CD14-positive monocyte (primary cell): ENCODE measurements around the gene NDST3. TPM values are rescaled to one million over a fixed set of nuclear protein-coding genes. Genes with fewer than 3 reads are reported as not detected.
"Not testable (repeated sequence)": the region's sequence is repeated elsewhere in the genome, so short reads cannot be mapped to it uniquely, and the experiment has no call there.

Experiments used
- DNase-seq, 3 donors: peaks; one replicate each; pipeline ENCODE4 v3.0.0-alpha.2; 2011 to 2022
- H2AFZ ChIP-seq: 2 replicates; pipeline ENCODE4 v1.6.0; 2012; ENCODE audit warnings: mild to moderate bottlenecking, low read depth, low read length, inconsistent platforms; ENCODE audit not compliant: insufficient read depth, poor library complexity, severe bottlenecking
- H3K27ac ChIP-seq, 2 donors: 1 replicate in 1 of 2; 2 replicates in 1 of 2; pipeline ENCODE4 v1.5.1; 2012 to 2013; ENCODE audit warnings: low read length in 2 of 2, control low read depth in 1 of 2, inconsistent platforms in 1 of 2, low read depth in 1 of 2, mild to moderate bottlenecking in 1 of 2
- H3K27me3 ChIP-seq, 2 donors: one replicate each; pipeline versions ENCODE4 v1.6.0 to v1.6.1; 2011 to 2013; ENCODE audit warnings: low read length in 2 of 2; ENCODE audit not compliant: control insufficient read depth in 2 of 2, insufficient read depth in 2 of 2
- H3K36me3 ChIP-seq, 2 donors: replicated peaks in 1 of 2; 1 replicate in 1 of 2; 2 replicates in 1 of 2; pipeline versions ENCODE4 v1.5.1 to v1.6.1; 2012 to 2013; ENCODE audit warnings: low read length in 2 of 2, control low read depth in 1 of 2, inconsistent platforms in 1 of 2, mild to moderate bottlenecking in 1 of 2; ENCODE audit not compliant: insufficient read depth in 2 of 2, control insufficient read depth in 1 of 2
- H3K4me1 ChIP-seq, 2 donors: 1 replicate in 1 of 2; 2 replicates in 1 of 2; pipeline versions ENCODE4 v1.5.1 to v1.6.1; 2012 to 2013; ENCODE audit warnings: low read length in 2 of 2, control low read depth in 1 of 2, inconsistent platforms in 1 of 2, mild to moderate bottlenecking in 1 of 2, moderate library complexity in 1 of 2; ENCODE audit not compliant: insufficient read depth in 2 of 2, control insufficient read depth in 1 of 2
- H3K4me2 ChIP-seq: replicated peaks from 2 replicates; pipeline ENCODE3; 2012; ENCODE audit warnings: low read length, moderate library complexity, mild to moderate bottlenecking; ENCODE audit not compliant: poor library complexity, severe bottlenecking; ENCODE audit errors: extremely low read depth
- H3K4me3 ChIP-seq, 3 experiments: fragments of 200-600 bp in 1 of 3; sonication (generic) in 1 of 3; replicated peaks in 1 of 3; 1 replicate in 2 of 3; 2 replicates in 1 of 3; pipeline ENCODE4 v1.5.1; 2011 to 2013; ENCODE audit warnings: low read length in 3 of 3, mild to moderate bottlenecking in 3 of 3, control low read depth in 2 of 3, low read depth in 2 of 3, inconsistent platforms in 1 of 3, moderate library complexity in 1 of 3
- H3K79me2 ChIP-seq: 2 replicates; pipeline ENCODE4 v1.6.0; 2012; ENCODE audit warnings: mild to moderate bottlenecking, control low read depth, inconsistent platforms, low read length, moderate library complexity; ENCODE audit not compliant: insufficient read depth
- H3K9ac ChIP-seq: 2 replicates; pipeline ENCODE4 v1.6.0; 2017; ENCODE audit warnings: low read length, mild to moderate bottlenecking; ENCODE audit not compliant: insufficient read depth, poor library complexity, severe bottlenecking
- H3K9me3 ChIP-seq, 2 donors: replicated peaks in 1 of 2; 1 replicate in 1 of 2; 2 replicates in 1 of 2; pipeline versions ENCODE4 v1.5.1 to v1.6.1; 2012 to 2013; ENCODE audit warnings: low read length in 2 of 2, control low read depth in 1 of 2; ENCODE audit not compliant: control insufficient read depth in 1 of 2, insufficient read depth in 1 of 2
- H4K20me1 ChIP-seq: 2 replicates; pipeline ENCODE4 v1.6.0; 2012; ENCODE audit warnings: mild to moderate bottlenecking, low read length, control low read depth, moderate library complexity; ENCODE audit not compliant: insufficient read depth
- H3K27ac Mint-ChIP-seq, 7 donors: one replicate each; pipeline ENCODE4 v1.8.0; 2020; ENCODE audit warnings: mild to moderate bottlenecking in 7 of 7, mixed read lengths in 7 of 7, moderate library complexity in 6 of 7, inconsistent platforms in 2 of 7
- H3K27me3 Mint-ChIP-seq, 3 donors: one replicate each; pipeline ENCODE4 v1.8.0; 2021 to 2022; ENCODE audit warnings: low read depth in 3 of 3, mild to moderate bottlenecking in 3 of 3, mixed read lengths in 3 of 3, moderate library complexity in 3 of 3, inconsistent platforms in 1 of 3
- H3K36me3 Mint-ChIP-seq, 2 donors: one replicate each; pipeline ENCODE4 v1.8.0; 2020; ENCODE audit warnings: mixed read lengths in 2 of 2, inconsistent platforms in 1 of 2, mild to moderate bottlenecking in 1 of 2
- H3K4me1 Mint-ChIP-seq: one replicate; pipeline ENCODE4 v1.8.0; 2020; ENCODE audit warnings: mild to moderate bottlenecking, mixed read lengths
- H3K4me3 Mint-ChIP-seq, 2 donors: one replicate each; pipeline ENCODE4 v1.8.0; 2020; ENCODE audit warnings: mild to moderate bottlenecking in 2 of 2, mixed read lengths in 2 of 2, moderate library complexity in 1 of 2
- H3K9me3 Mint-ChIP-seq, 7 donors: one replicate each; pipeline ENCODE4 v1.8.0; 2020 to 2022; ENCODE audit warnings: mixed read lengths in 7 of 7, mild to moderate bottlenecking in 6 of 7, moderate library complexity in 6 of 7, inconsistent platforms in 2 of 7
- WGBS: methylation state at CpG from one replicate; pipeline ENCODE4 v1.1.5; 2013; ENCODE audit warnings: missing lambda C conversion rate; ENCODE audit not compliant: insufficient coverage; 5-methylcytosine and 5-hydroxymethylcytosine counted together
- intact Hi-C, 2 donors: fragments of 100-400 bp; cut with micrococcal nuclease; formaldehyde crosslinking; loops; one replicate each; pipeline versions ENCODE4 v1.15.0 to v1.15.1; 2023
- polyA plus RNA-seq, 3 donors: library from polyadenylated mRNA; depleted of rRNA in 1 of 3; unstranded in 2 of 3; stranded (reverse) in 1 of 3; fragments of 300-500 nt in 2 of 3; fragments of >200 nt in 1 of 3; fragmentation: Illumina TruSeq in 2 of 3; gene quantifications; 1 replicate in 2 of 3; 2 replicates in 1 of 3; pipeline ENCODE4 v1.2.3, GENCODE V29; 2012 to 2021
- TF ChIP-seq, protein P1 (sequence below): fragments of 200-600 bp; IDR thresholded peaks from one replicate; pipeline ENCODE4 v1.8.0; 2022; ENCODE audit warnings: antibody characterized with exemption, mild to moderate bottlenecking

NDST3 gene
- polyA plus RNA-seq, 3 donors: not detected

DNA sequence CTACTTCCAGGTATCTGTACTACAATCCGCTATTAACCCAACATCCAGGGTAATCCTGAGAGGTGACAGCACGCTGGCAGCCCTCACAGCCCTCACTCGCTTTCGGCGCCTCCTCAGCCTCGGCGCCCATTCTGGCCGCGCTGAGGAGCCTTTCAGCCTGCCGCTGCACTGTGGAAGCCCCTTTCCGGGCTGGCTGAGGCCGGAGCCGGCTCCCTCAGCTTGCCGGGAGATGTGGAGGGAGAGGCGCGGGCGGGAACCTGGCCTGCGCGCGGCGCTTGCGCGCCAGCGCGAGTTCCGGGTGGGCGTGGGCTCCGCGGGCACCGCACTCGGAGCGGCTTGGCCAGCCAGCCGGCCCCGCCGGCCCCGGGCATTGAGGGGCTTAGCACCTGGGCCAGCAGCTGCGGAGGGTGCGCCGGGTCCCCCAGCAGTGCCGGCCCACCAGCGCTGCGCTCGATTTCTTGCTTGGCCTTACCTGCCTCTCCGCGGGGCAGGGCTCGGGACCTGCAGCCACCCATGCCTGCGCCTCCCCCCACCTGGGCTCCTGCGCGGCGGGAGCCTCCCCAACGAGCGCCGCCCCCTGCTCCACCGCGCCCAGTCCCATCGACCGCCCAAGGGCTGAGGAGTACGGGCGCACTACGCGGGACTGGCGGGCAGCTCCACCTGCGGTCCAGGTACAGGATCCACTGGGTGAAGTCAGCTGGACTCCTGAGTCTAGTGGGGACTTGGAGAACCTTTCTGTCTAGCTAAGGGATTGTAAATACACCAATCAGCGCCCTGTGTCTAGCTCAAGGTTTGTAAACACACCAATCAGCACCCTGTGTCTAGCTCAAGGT lies 231.2 kb downstream of the NDST3 start:
- H3K4me1 Mint-ChIP-seq: peaks cover 4% of the 10 kb centered on the region
- H3K9me3 Mint-ChIP-seq: peaks cover 0 to 10% (median 4%) of the 10 kb centered on the region in 7 donors
- DNase-seq: no peak
- Histone ChIP-seq H3K4me2 (peak overlapping the region; percentile 61), H3K79me2 (no peaks in the 10 kb centered on the region), H3K27me3 (peaks cover 0 to 2% of the 10 kb centered on the region in 2 donors), H3K4me3 (peak overlapping the region; percentile 21 to 68 (median 26)), H3K9ac (peak overlapping the region; percentile 17), H3K36me3 (no peaks in the 10 kb centered on the region), H4K20me1 (no peaks in the 10 kb centered on the region), H3K9me3 (no peaks in the 10 kb centered on the region), H2AFZ (peak overlapping the region; percentile 81), H3K27ac (no peak overlapping the region), H3K4me1 (no peaks in the 10 kb centered on the region)
- intact Hi-C loops: no loop called here
- TF ChIP-seq, protein P1, sequence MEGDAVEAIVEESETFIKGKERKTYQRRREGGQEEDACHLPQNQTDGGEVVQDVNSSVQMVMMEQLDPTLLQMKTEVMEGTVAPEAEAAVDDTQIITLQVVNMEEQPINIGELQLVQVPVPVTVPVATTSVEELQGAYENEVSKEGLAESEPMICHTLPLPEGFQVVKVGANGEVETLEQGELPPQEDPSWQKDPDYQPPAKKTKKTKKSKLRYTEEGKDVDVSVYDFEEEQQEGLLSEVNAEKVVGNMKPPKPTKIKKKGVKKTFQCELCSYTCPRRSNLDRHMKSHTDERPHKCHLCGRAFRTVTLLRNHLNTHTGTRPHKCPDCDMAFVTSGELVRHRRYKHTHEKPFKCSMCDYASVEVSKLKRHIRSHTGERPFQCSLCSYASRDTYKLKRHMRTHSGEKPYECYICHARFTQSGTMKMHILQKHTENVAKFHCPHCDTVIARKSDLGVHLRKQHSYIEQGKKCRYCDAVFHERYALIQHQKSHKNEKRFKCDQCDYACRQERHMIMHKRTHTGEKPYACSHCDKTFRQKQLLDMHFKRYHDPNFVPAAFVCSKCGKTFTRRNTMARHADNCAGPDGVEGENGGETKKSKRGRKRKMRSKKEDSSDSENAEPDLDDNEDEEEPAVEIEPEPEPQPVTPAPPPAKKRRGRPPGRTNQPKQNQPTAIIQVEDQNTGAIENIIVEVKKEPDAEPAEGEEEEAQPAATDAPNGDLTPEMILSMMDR: no peak
- peaks cover 7 to 10% (median 9%) of the 10 kb centered on the region in 3 donors for H3K27me3 Mint-ChIP-seq
- peak overlapping the region; percentile 64 to 78 for H3K4me3 Mint-ChIP-seq
- 25% methylated on average over 54 of the region's 64 CpGs for WGBS
- H3K36me3 Mint-ChIP-seq: no peaks in the 10 kb centered on the region
- H3K27ac Mint-ChIP-seq: no peak overlapping the region

DNA sequence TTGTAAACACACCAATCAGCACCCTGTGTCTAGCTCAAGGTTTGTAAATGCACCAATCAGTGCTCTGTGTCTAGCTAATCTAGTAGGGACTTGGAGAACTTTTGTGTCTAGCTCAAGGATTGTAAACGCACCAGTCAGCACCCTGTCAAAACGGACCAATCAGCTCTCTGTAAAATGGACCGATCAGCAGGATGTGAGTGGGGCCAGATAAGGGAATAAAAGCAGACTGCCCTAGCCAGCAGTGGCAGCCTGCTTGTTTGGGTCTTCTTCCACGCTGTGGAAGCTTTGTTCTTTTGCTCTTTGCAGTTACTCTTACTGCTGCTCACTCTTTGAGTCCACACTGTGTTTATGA lies 231.8 kb downstream of the NDST3 start:
- DNase-seq, H3K4me2 ChIP-seq, H3K27ac ChIP-seq, H3K27ac Mint-ChIP-seq, H3K27me3 ChIP-seq, H3K4me1 Mint-ChIP-seq, H3K36me3 ChIP-seq, H3K9me3 Mint-ChIP-seq, H3K9ac ChIP-seq, H4K20me1 ChIP-seq, H3K79me2 ChIP-seq, H3K4me3 Mint-ChIP-seq, H3K4me3 ChIP-seq, H3K9me3 ChIP-seq, intact Hi-C loops, H3K4me1 ChIP-seq, H3K36me3 Mint-ChIP-seq: not testable (repeated sequence)
- WGBS: 100% methylated on average over 2 of the region's 4 CpGs
- peak overlapping the region; percentile 81 for H2AFZ ChIP-seq
- H3K27me3 Mint-ChIP-seq: peaks cover 7 to 10% (median 9%) of the 10 kb centered on the region in 3 donors
